Measurements from ENCODE around the gene MYZAP.
"Not testable (repeated sequence)": the region's sequence is repeated elsewhere in the genome, so short reads cannot be mapped to it uniquely, and the experiment has no call there.

Gene MYZAP

DNA sequence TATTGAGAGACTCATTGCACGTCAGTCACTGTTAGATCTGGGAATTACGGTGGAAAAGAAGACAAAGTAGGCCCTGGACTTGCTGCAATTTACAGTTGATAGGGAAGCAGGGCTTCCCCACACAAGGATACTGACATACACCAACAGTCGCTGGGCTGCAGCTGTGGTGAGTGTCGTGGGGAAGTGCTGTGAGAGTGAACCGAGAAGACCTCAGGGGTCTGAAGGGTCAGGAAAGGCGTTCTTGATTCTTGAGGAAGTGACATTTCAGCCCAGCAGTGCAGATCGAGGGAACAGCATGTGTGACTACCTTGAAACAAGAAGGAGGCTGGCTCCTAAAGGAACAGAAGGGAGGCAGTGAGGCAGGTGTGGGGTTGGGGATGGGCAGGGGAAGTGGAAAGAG, 22.5 kb downstream of the MYZAP start:
- TF ChIP-seq RARB (CRISPR knock-in tag; IDR thresholded peaks at IDR 0.05) (no peak), ZC3H10 (CRISPR knock-in tag; IDR thresholded peaks at IDR 0.05) (no peak), ZNF70 (CRISPR knock-in tag; IDR thresholded peaks at IDR 0.05) (no peak), OSR1 (CRISPR knock-in tag; IDR thresholded peaks at IDR 0.05) (no peak), ZNF8 (CRISPR knock-in tag; IDR thresholded peaks at IDR 0.05) (no peak), PPARA (CRISPR knock-in tag; IDR thresholded peaks at IDR 0.05; ENCODE audit: borderline replicate concordance) (no peak), SNAI2 (CRISPR knock-in tag; IDR thresholded peaks at IDR 0.05) (no peak), ISL1 (CRISPR knock-in tag; IDR thresholded peaks at IDR 0.05) (no peak), ZFP3 (CRISPR knock-in tag; IDR thresholded peaks at IDR 0.05) (no peak), ARNTL (CRISPR knock-in tag; IDR thresholded peaks at IDR 0.05; ENCODE audit: borderline replicate concordance, low read depth) (no peak), ZNF565 (CRISPR knock-in tag; conservative IDR thresholded peaks at IDR 0.05; ENCODE audit: low read depth) (no peak), ZFP30 (CRISPR knock-in tag; IDR thresholded peaks at IDR 0.05) (no peak), GLIS3 (CRISPR knock-in tag; IDR thresholded peaks at IDR 0.05) (no peak)
- TF ChIP-seq, protein P1, sequence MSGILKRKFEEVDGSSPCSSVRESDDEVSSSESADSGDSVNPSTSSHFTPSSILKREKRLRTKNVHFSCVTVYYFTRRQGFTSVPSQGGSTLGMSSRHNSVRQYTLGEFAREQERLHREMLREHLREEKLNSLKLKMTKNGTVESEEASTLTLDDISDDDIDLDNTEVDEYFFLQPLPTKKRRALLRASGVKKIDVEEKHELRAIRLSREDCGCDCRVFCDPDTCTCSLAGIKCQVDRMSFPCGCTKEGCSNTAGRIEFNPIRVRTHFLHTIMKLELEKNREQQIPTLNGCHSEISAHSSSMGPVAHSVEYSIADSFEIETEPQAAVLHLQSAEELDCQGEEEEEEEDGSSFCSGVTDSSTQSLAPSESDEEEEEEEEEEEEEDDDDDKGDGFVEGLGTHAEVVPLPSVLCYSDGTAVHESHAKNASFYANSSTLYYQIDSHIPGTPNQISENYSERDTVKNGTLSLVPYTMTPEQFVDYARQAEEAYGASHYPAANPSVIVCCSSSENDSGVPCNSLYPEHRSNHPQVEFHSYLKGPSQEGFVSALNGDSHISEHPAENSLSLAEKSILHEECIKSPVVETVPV (CRISPR knock-in tag; IDR thresholded peaks at IDR 0.05) = no peak
- TF ChIP-seq, protein P2, sequence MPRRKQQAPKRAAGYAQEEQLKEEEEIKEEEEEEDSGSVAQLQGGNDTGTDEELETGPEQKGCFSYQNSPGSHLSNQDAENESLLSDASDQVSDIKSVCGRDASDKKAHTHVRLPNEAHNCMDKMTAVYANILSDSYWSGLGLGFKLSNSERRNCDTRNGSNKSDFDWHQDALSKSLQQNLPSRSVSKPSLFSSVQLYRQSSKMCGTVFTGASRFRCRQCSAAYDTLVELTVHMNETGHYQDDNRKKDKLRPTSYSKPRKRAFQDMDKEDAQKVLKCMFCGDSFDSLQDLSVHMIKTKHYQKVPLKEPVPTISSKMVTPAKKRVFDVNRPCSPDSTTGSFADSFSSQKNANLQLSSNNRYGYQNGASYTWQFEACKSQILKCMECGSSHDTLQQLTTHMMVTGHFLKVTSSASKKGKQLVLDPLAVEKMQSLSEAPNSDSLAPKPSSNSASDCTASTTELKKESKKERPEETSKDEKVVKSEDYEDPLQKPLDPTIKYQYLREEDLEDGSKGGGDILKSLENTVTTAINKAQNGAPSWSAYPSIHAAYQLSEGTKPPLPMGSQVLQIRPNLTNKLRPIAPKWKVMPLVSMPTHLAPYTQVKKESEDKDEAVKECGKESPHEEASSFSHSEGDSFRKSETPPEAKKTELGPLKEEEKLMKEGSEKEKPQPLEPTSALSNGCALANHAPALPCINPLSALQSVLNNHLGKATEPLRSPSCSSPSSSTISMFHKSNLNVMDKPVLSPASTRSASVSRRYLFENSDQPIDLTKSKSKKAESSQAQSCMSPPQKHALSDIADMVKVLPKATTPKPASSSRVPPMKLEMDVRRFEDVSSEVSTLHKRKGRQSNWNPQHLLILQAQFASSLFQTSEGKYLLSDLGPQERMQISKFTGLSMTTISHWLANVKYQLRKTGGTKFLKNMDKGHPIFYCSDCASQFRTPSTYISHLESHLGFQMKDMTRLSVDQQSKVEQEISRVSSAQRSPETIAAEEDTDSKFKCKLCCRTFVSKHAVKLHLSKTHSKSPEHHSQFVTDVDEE (CRISPR knock-in tag; IDR thresholded peaks at IDR 0.05) = no peak
- TF ChIP-seq, protein P3, sequence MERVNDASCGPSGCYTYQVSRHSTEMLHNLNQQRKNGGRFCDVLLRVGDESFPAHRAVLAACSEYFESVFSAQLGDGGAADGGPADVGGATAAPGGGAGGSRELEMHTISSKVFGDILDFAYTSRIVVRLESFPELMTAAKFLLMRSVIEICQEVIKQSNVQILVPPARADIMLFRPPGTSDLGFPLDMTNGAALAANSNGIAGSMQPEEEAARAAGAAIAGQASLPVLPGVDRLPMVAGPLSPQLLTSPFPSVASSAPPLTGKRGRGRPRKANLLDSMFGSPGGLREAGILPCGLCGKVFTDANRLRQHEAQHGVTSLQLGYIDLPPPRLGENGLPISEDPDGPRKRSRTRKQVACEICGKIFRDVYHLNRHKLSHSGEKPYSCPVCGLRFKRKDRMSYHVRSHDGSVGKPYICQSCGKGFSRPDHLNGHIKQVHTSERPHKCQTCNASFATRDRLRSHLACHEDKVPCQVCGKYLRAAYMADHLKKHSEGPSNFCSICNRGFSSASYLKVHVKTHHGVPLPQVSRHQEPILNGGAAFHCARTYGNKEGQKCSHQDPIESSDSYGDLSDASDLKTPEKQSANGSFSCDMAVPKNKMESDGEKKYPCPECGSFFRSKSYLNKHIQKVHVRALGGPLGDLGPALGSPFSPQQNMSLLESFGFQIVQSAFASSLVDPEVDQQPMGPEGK (CRISPR knock-in tag; IDR thresholded peaks at IDR 0.05; ENCODE audit: borderline replicate concordance) = no peak
- TF ChIP-seq, protein P4, sequence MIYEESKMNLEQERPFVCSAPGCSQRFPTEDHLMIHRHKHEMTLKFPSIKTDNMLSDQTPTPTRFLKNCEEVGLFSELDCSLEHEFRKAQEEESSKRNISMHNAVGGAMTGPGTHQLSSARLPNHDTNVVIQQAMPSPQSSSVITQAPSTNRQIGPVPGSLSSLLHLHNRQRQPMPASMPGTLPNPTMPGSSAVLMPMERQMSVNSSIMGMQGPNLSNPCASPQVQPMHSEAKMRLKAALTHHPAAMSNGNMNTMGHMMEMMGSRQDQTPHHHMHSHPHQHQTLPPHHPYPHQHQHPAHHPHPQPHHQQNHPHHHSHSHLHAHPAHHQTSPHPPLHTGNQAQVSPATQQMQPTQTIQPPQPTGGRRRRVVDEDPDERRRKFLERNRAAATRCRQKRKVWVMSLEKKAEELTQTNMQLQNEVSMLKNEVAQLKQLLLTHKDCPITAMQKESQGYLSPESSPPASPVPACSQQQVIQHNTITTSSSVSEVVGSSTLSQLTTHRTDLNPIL (CRISPR knock-in tag; IDR thresholded peaks at IDR 0.05; ENCODE audit: low read depth) = no peak
- ATAC-seq = no peak

DNA sequence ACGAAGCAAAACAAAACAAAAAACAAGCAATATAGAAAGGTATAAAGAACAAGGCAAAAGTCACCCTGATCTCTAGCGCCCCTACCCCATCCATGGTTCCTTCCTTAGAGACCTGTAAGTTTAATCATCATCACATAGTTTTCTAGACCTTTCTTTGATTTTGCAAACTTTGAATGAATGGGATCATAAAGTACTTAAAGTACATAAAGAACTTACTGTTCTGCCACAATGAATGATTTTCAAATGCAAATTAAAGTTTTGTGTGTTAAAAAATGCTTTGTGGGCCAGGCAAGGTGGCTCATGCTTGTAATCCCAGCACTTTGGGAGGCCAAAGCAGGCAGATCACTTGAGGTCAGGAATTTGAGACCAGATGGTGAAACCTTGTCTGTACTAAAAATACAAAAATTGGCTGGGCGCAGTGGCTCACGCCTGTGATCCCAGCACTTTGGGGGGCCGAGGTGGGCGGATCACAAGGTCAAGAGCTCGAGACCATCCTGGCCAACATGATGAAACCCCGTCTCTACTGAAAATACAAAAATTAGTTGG, 24.3 kb downstream of the MYZAP start:
- ATAC-seq = not testable (repeated sequence)

DNA sequence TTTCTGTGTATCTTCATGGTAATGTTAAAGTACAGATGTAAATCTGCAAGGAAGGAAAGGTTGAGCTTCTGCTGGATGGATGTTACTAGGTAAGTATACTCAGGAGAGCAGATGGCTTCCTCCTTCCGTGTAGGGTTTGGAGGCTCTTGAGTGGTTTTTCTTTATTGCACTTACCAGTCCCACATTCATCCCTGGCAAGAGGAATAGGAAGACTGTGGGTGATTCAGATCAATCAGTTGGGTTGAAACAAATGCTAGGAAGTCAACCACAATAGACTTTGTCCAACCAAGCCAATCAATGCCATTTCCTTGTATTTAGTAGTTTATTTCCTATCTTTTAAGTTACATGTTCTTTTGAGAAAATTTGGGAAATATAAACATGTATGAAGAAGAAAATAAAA, 26.6 kb downstream of the MYZAP start:
- no peak for ATAC-seq
- TF ChIP-seq ARNTL (CRISPR knock-in tag; IDR thresholded peaks at IDR 0.05; ENCODE audit: borderline replicate concordance, low read depth) = no peak

DNA sequence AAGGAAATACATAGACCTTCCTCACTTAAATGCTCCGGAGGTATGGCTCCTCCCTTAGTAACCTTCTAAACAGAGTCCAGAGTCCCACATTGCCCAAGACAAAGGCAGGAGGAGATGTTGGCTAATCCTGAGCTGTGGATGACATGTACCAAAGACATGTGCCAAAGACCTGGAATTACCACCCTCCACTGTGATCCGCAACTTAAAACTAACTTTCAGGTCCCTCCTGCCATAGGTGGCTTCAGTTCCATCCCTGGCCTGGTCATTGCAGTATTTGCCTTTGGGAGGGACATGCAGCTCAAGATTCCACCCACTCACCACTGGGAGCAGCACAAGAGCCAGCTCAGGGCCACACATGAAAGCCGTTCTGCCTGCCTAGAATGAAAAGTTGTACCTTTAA, 28.0 kb downstream of the MYZAP start:
- TF ChIP-seq, protein P2 (CRISPR knock-in tag; IDR thresholded peaks at IDR 0.05) = no peak
- TF ChIP-seq PPARA (CRISPR knock-in tag; IDR thresholded peaks at IDR 0.05; ENCODE audit: borderline replicate concordance) = no peak
- no peak for TF ChIP-seq ESRRG (CRISPR knock-in tag; IDR thresholded peaks at IDR 0.05)
- TF ChIP-seq ZFP30 (CRISPR knock-in tag; IDR thresholded peaks at IDR 0.05) = no peak
- TF ChIP-seq TOX (CRISPR knock-in tag; IDR thresholded peaks at IDR 0.05; ENCODE audit: borderline replicate concordance) = no peak
- TF ChIP-seq, protein P5, sequence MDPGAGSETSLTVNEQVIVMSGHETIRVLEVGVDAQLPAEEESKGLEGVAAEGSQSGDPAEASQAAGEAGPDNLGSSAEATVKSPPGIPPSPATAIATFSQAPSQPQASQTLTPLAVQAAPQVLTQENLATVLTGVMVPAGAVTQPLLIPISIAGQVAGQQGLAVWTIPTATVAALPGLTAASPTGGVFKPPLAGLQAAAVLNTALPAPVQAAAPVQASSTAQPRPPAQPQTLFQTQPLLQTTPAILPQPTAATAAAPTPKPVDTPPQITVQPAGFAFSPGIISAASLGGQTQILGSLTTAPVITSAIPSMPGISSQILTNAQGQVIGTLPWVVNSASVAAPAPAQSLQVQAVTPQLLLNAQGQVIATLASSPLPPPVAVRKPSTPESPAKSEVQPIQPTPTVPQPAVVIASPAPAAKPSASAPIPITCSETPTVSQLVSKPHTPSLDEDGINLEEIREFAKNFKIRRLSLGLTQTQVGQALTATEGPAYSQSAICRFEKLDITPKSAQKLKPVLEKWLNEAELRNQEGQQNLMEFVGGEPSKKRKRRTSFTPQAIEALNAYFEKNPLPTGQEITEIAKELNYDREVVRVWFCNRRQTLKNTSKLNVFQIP (CRISPR knock-in tag; IDR thresholded peaks at IDR 0.05; ENCODE audit: borderline replicate concordance, low read depth) = no peak
- no peak for TF ChIP-seq RARB (CRISPR knock-in tag; IDR thresholded peaks at IDR 0.05)
- no peak for TF ChIP-seq CSDC2 (CRISPR knock-in tag; IDR thresholded peaks at IDR 0.05)
- ATAC-seq = no peak

Measured in SK-N-SH treated with all-trans-retinoic acid at 6 μM for 48 hours (cell line).